Measurements from ENCODE around the gene PPP2R1A. TPM values are rescaled to one million over a fixed set of nuclear protein-coding genes. Genes with fewer than 3 reads are reported as not detected.

PPP2R1A gene
- total RNA-seq, 3 donors from 2014 or later = 145 to 198 (median 175) TPM

GRCh38 chr19:52269338-52270261 is 79.7 kb downstream of the PPP2R1A start, which contains the start of gene ZNF766:
Gene ZNF766, plus strand, starts transcription at chr19:52269587. Its CDS starts 27 bp downstream, at chr19:52269614.
- peak within 1 kb of the TSS; percentile 81 to 100 (median 89) for H3K4me3 ChIP-seq
- DNase-seq (ENCODE audit: low spot score in 2 of 2) = peak; percentile 97 to 98
- H3K4me1 ChIP-seq = no peaks in the 10 kb centered on the region
- intact Hi-C loops (cut with DNase I; ENCODE audit: low total_unique reads) = no loop called here
- peak; percentile 83 to 98 (median 97) for TF ChIP-seq POLR2AphosphoS5 (IDR thresholded peaks at IDR 0.05)
- peak in 1 of 3 donors; percentile 14 for TF ChIP-seq CTCF (IDR thresholded peaks at IDR 0.05)
- peak; percentile 92 for TF ChIP-seq POLR2A (IDR thresholded peaks at IDR 0.05)
- no peaks in the 10 kb centered on the region for H3K36me3 ChIP-seq
- H3K27me3 ChIP-seq = no peaks in the 10 kb centered on the region
- H3K9me3 ChIP-seq = no peaks in the 10 kb centered on the region
- H3K27ac ChIP-seq = peak within 1 kb of the TSS; percentile 98 to 99

- H3K9me3 ChIP-seq = no peaks in the 10 kb centered on the region
- H3K36me3 ChIP-seq = no peaks in the 10 kb centered on the region
- H3K27ac ChIP-seq = peak overlapping the region; percentile 98 to 99
- no peak for DNase-seq (ENCODE audit: low spot score in 2 of 2)
- intact Hi-C loops (cut with DNase I; ENCODE audit: low total_unique reads) = no loop called here
- H3K27me3 ChIP-seq = no peaks in the 10 kb centered on the region
- H3K4me3 ChIP-seq = peak overlapping the region; percentile 81 to 100 (median 89)
- no peak for TF ChIP-seq POLR2A (IDR thresholded peaks at IDR 0.05)
- TF ChIP-seq CTCF (IDR thresholded peaks at IDR 0.05) = no peak
- TF ChIP-seq POLR2AphosphoS5 (IDR thresholded peaks at IDR 0.05) = no peak
- H3K4me1 ChIP-seq = no peaks in the 10 kb centered on the region
These were observed 80.5 kb downstream of the PPP2R1A start for GRCh38 chr19:52270266-52270885.

- H3K4me1 ChIP-seq = no peaks in the 10 kb centered on the region
- intact Hi-C loops (cut with DNase I; ENCODE audit: low total_unique reads) = no loop called here
- DNase-seq (ENCODE audit: low spot score in 2 of 2) = no peak
- no peaks in the 10 kb centered on the region for H3K36me3 ChIP-seq
- no peak overlapping the region for H3K4me3 ChIP-seq
- no peak overlapping the region for H3K27ac ChIP-seq
- H3K9me3 ChIP-seq = peaks cover 0 to 10% of the 10 kb centered on the region in 2 donors
- no peak for TF ChIP-seq POLR2AphosphoS5 (IDR thresholded peaks at IDR 0.05)
- TF ChIP-seq POLR2A (IDR thresholded peaks at IDR 0.05) = no peak
- no peak for TF ChIP-seq CTCF (IDR thresholded peaks at IDR 0.05)
- H3K27me3 ChIP-seq = no peaks in the 10 kb centered on the region
These were observed 83.4 kb downstream of the PPP2R1A start for GRCh38 chr19:52273301-52273700.

GRCh38 chr19:52274191-52274590 is 84.3 kb downstream of the PPP2R1A start:
- TF ChIP-seq POLR2AphosphoS5 (IDR thresholded peaks at IDR 0.05) (no peak), POLR2A (IDR thresholded peaks at IDR 0.05) (no peak), CTCF (IDR thresholded peaks at IDR 0.05) (no peak)
- H3K4me3 ChIP-seq = no peak overlapping the region
- peaks cover 0 to 17% of the 10 kb centered on the region in 2 donors for H3K9me3 ChIP-seq
- H3K4me1 ChIP-seq = no peaks in the 10 kb centered on the region
- intact Hi-C loops (cut with DNase I; ENCODE audit: low total_unique reads) = no loop called here
- H3K27me3 ChIP-seq = no peaks in the 10 kb centered on the region
- no peak overlapping the region for H3K27ac ChIP-seq
- H3K36me3 ChIP-seq = no peaks in the 10 kb centered on the region
- no peak for DNase-seq (ENCODE audit: low spot score in 2 of 2)

GRCh38 chr19:52275988-52276387 is 86.1 kb downstream of the PPP2R1A start:
- Histone ChIP-seq H3K27ac (no peak overlapping the region), H3K36me3 (no peaks in the 10 kb centered on the region), H3K9me3 (peaks cover 0 to 17% of the 10 kb centered on the region in 2 donors), H3K4me1 (no peaks in the 10 kb centered on the region), H3K27me3 (no peaks in the 10 kb centered on the region), H3K4me3 (no peak overlapping the region)
- intact Hi-C loops (cut with DNase I; ENCODE audit: low total_unique reads) = no loop called here
- TF ChIP-seq POLR2AphosphoS5 (IDR thresholded peaks at IDR 0.05) = no peak
- no peak for TF ChIP-seq CTCF (IDR thresholded peaks at IDR 0.05)
- TF ChIP-seq POLR2A (IDR thresholded peaks at IDR 0.05) = no peak
- no peak for DNase-seq (ENCODE audit: low spot score in 2 of 2)
